ENCODE data around the gene COX17.

COX17 gene

GRCh38 chr3:119658994-119659393 lies 18.2 kb downstream of the COX17 start:
- Histone ChIP-seq H3K4me2 (ENCODE audit: low read length) (no peak overlapping the region), H3K9ac (no peak overlapping the region), H3K27ac (no peak overlapping the region), H2AFZ (no peak overlapping the region), H3K4me3 (ENCODE audit: low read depth, low read length) (no peak overlapping the region), H3K36me3 (ENCODE audit: control insufficient read depth, insufficient read depth, low read length) (peaks cover 2% of the 10 kb centered on the region), H3K79me2 (no peaks in the 10 kb centered on the region), H3K4me1 (peaks cover 23% of the 10 kb centered on the region), H3K9me3 (ENCODE audit: control insufficient read depth, low read length) (no peaks in the 10 kb centered on the region), H3K27me3 (ENCODE audit: control insufficient read depth, insufficient read depth, low read length) (no peaks in the 10 kb centered on the region)
- TF ChIP-seq CTCF (IDR thresholded peaks at IDR 0.05), result no peak

GRCh38 chr3:119657887-119658702 lies 19.1 kb downstream of the COX17 start:
- H3K79me2 ChIP-seq, result no peaks in the 10 kb centered on the region
- H3K4me2 ChIP-seq (ENCODE audit: low read length), result no peak overlapping the region
- no peaks in the 10 kb centered on the region for H3K9me3 ChIP-seq (ENCODE audit: control insufficient read depth, low read length)
- H3K9ac ChIP-seq, result no peak overlapping the region
- peaks cover 21% of the 10 kb centered on the region for H3K4me1 ChIP-seq
- peaks cover 2% of the 10 kb centered on the region for H3K36me3 ChIP-seq (ENCODE audit: control insufficient read depth, insufficient read depth, low read length)
- H3K27me3 ChIP-seq (ENCODE audit: control insufficient read depth, insufficient read depth, low read length), result no peaks in the 10 kb centered on the region
- no peak overlapping the region for H3K4me3 ChIP-seq (ENCODE audit: low read depth, low read length)
- no peak for TF ChIP-seq CTCF (IDR thresholded peaks at IDR 0.05)
- no peak overlapping the region for H2AFZ ChIP-seq
- H3K27ac ChIP-seq, result no peak overlapping the region

GRCh38 chr3:119653876-119654275 lies 23.3 kb downstream of the COX17 start:
- H3K4me1 ChIP-seq, result peaks cover 3% of the 10 kb centered on the region
- H3K27me3 ChIP-seq (ENCODE audit: control insufficient read depth, insufficient read depth, low read length), result no peaks in the 10 kb centered on the region
- no peak overlapping the region for H3K27ac ChIP-seq
- H3K36me3 ChIP-seq (ENCODE audit: control insufficient read depth, insufficient read depth, low read length), result peaks cover 2% of the 10 kb centered on the region
- no peak overlapping the region for H3K9ac ChIP-seq
- no peak overlapping the region for H3K4me2 ChIP-seq (ENCODE audit: low read length)
- no peaks in the 10 kb centered on the region for H3K79me2 ChIP-seq
- H3K9me3 ChIP-seq (ENCODE audit: control insufficient read depth, low read length), result no peaks in the 10 kb centered on the region
- no peak overlapping the region for H2AFZ ChIP-seq
- TF ChIP-seq CTCF (IDR thresholded peaks at IDR 0.05), result no peak
- H3K4me3 ChIP-seq (ENCODE audit: low read depth, low read length), result no peak overlapping the region

- TF ChIP-seq CTCF (IDR thresholded peaks at IDR 0.05), result no peak
- H3K27ac ChIP-seq, result peak overlapping the region; percentile 56
- peaks cover 2% of the 10 kb centered on the region for H3K36me3 ChIP-seq (ENCODE audit: control insufficient read depth, insufficient read depth, low read length)
- no peak overlapping the region for H3K9ac ChIP-seq
- no peak overlapping the region for H2AFZ ChIP-seq
- no peak overlapping the region for H3K4me3 ChIP-seq (ENCODE audit: low read depth, low read length)
- H3K79me2 ChIP-seq, result no peaks in the 10 kb centered on the region
- no peaks in the 10 kb centered on the region for H3K9me3 ChIP-seq (ENCODE audit: control insufficient read depth, low read length)
- H3K4me1 ChIP-seq, result peaks cover 12% of the 10 kb centered on the region
- no peaks in the 10 kb centered on the region for H3K27me3 ChIP-seq (ENCODE audit: control insufficient read depth, insufficient read depth, low read length)
- no peak overlapping the region for H3K4me2 ChIP-seq (ENCODE audit: low read length)
These were observed 24.7 kb downstream of the COX17 start for GRCh38 chr3:119652306-119653033.

Measured in parathyroid adenoma (tissue), 2 donors.